Transverse colon (tissue), 3 donors: Measurements from ENCODE around the gene PRKG1.

Experiments
- EP300 ChIP-seq: sonication (generic); formaldehyde crosslinking; IDR thresholded peaks from one replicate; pipeline ENCODE4 v1.6.1; 2017; ENCODE audit warnings: antibody characterized with exemption, low read depth
- TF ChIP-seq, protein P1 (sequence below), 5 experiments: fragments of 200-600 bp in 3 of 5; fragments of 450-650 bp in 2 of 5; sonication (generic) in 3 of 5; IDR thresholded peaks; 1 replicate in 2 of 5; 2 replicates in 3 of 5; pipeline ENCODE4 v1.5.1; 2016 to 2017; ENCODE audit warnings: antibody characterized with exemption in 5 of 5, inconsistent platforms in 3 of 5, mild to moderate bottlenecking in 2 of 5, moderate library complexity in 1 of 5

DNA sequence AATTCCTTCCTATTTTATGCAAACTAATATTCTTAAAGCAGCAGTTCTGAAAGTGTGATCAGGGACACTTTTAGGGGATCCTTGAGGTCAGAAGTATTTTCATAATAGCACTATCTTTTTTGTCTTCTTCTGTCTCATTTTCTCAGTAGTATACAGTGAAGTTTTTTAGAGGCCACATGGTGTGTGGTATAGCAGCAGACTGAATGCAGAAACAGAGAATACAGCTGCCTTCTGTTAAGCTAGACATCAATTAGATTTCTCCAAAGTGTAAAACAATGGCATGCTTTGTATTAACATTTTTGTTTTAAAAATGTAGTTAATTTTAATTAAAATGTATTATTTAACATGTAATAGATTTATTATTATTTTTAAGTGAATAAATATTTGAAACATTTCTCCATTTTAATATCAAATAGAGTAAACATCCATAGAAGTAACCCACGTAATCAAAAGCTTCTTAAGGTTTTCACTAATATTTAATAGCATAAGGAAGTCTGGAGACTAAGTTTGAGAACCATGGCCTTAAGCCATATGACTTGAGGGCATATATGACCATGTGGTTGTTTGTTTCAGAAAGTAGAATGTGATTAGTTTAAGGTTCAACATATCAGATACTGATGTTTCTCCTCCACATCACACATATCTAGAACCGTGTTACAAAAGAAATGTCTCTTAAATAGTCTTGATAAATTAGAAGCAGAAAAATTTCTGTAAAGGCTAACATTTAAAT lies 94.0 kb downstream of the PRKG1 start:
- TF ChIP-seq, protein P1, sequence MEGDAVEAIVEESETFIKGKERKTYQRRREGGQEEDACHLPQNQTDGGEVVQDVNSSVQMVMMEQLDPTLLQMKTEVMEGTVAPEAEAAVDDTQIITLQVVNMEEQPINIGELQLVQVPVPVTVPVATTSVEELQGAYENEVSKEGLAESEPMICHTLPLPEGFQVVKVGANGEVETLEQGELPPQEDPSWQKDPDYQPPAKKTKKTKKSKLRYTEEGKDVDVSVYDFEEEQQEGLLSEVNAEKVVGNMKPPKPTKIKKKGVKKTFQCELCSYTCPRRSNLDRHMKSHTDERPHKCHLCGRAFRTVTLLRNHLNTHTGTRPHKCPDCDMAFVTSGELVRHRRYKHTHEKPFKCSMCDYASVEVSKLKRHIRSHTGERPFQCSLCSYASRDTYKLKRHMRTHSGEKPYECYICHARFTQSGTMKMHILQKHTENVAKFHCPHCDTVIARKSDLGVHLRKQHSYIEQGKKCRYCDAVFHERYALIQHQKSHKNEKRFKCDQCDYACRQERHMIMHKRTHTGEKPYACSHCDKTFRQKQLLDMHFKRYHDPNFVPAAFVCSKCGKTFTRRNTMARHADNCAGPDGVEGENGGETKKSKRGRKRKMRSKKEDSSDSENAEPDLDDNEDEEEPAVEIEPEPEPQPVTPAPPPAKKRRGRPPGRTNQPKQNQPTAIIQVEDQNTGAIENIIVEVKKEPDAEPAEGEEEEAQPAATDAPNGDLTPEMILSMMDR (IDR thresholded peaks at IDR 0.05): no peak
- TF ChIP-seq EP300: no peak
